ENCODE data around the gene TIAL1. TPM values are rescaled to one million over a fixed set of nuclear protein-coding genes. Genes with fewer than 3 reads are reported as not detected.
"Not testable (repeated sequence)": the region's sequence is repeated elsewhere in the genome, so short reads cannot be mapped to it uniquely, and the experiment has no call there.

The TIAL1 gene
- total RNA-seq, 2 donors from 2014 or later = 68.7 to 74.3 TPM

- no peak overlapping the region for H3K4me3 ChIP-seq
- no peak for TF ChIP-seq POLR2A (IDR thresholded peaks at IDR 0.05)
- TF ChIP-seq POLR2AphosphoS5 (IDR thresholded peaks at IDR 0.05) = no peak
- no peak for TF ChIP-seq CTCF (IDR thresholded peaks at IDR 0.05)
- intact Hi-C loops (cut with DNase I) = no loop called here
- H3K9me3 ChIP-seq = no peaks in the 10 kb centered on the region
- H3K27me3 ChIP-seq (replicated peaks; ENCODE audit: insufficient read depth) = no peaks in the 10 kb centered on the region
- 83% methylated on average over 8 of the region's 8 CpGs for WGBS
- H3K36me3 ChIP-seq = no peaks in the 10 kb centered on the region
- DNase-seq (ENCODE audit: low spot score) = no peak
- no peaks in the 10 kb centered on the region for H3K4me1 ChIP-seq (replicated peaks)
- no peak overlapping the region for H3K27ac ChIP-seq
These were observed 28.8 kb downstream of the TIAL1 start for GRCh38 chr10:119567978-119568377.

- 84% methylated on average over 4 of the region's 4 CpGs for WGBS
- no peaks in the 10 kb centered on the region for H3K27me3 ChIP-seq (replicated peaks; ENCODE audit: insufficient read depth)
- no peaks in the 10 kb centered on the region for H3K9me3 ChIP-seq
- intact Hi-C loops (cut with DNase I) = no loop called here
- no peak overlapping the region for H3K4me3 ChIP-seq
- DNase-seq (ENCODE audit: low spot score) = no peak
- TF ChIP-seq POLR2AphosphoS5 (IDR thresholded peaks at IDR 0.05) (no peak), CTCF (IDR thresholded peaks at IDR 0.05) (no peak), POLR2A (IDR thresholded peaks at IDR 0.05) (no peak)
- no peaks in the 10 kb centered on the region for H3K4me1 ChIP-seq (replicated peaks)
- H3K27ac ChIP-seq = no peak overlapping the region
- no peaks in the 10 kb centered on the region for H3K36me3 ChIP-seq
These were observed 34.7 kb downstream of the TIAL1 start for GRCh38 chr10:119562097-119562496.

GRCh38 chr10:119559511-119559910 is 37.3 kb downstream of the TIAL1 start:
- H3K27ac ChIP-seq; intact Hi-C loops (cut with DNase I); H3K4me3 ChIP-seq; H3K4me1 ChIP-seq (replicated peaks); H3K9me3 ChIP-seq; H3K36me3 ChIP-seq; DNase-seq (ENCODE audit: low spot score); H3K27me3 ChIP-seq (replicated peaks; ENCODE audit: insufficient read depth): not testable (repeated sequence)
- WGBS = 98% methylated on average over 32 of the region's 33 CpGs

- H3K4me3 ChIP-seq; H3K4me1 ChIP-seq (replicated peaks); H3K27ac ChIP-seq; H3K36me3 ChIP-seq; DNase-seq (ENCODE audit: low spot score); intact Hi-C loops (cut with DNase I); H3K27me3 ChIP-seq (replicated peaks; ENCODE audit: insufficient read depth); H3K9me3 ChIP-seq: not testable (repeated sequence)
- 92% methylated on average over 2 of the region's 2 CpGs for whole genome bisulfite sequencing
These were observed 40.7 kb downstream of the TIAL1 start for GRCh38 chr10:119556081-119556480.

- no peak overlapping the region for H3K4me3 ChIP-seq
- no peak overlapping the region for H3K27ac ChIP-seq
- DNase-seq (ENCODE audit: low spot score) = no peak
- no peaks in the 10 kb centered on the region for H3K9me3 ChIP-seq
- no peaks in the 10 kb centered on the region for H3K36me3 ChIP-seq
- TF ChIP-seq CTCF (IDR thresholded peaks at IDR 0.05) (no peak), POLR2AphosphoS5 (IDR thresholded peaks at IDR 0.05) (no peak), POLR2A (IDR thresholded peaks at IDR 0.05) (no peak)
- WGBS = 96% methylated on average over 6 of the region's 6 CpGs
- intact Hi-C loops (cut with DNase I) = no loop called here
- H3K4me1 ChIP-seq (replicated peaks) = no peaks in the 10 kb centered on the region
- no peaks in the 10 kb centered on the region for H3K27me3 ChIP-seq (replicated peaks; ENCODE audit: insufficient read depth)
These were observed 41.5 kb downstream of the TIAL1 start for GRCh38 chr10:119555178-119555784.

GRCh38 chr10:119550827-119551226 is 45.9 kb downstream of the TIAL1 start:
- Histone ChIP-seq H3K27me3 (replicated peaks; ENCODE audit: insufficient read depth) (no peaks in the 10 kb centered on the region), H3K4me3 (no peak overlapping the region), H3K36me3 (no peaks in the 10 kb centered on the region), H3K27ac (no peak overlapping the region), H3K4me1 (replicated peaks) (no peaks in the 10 kb centered on the region), H3K9me3 (no peaks in the 10 kb centered on the region)
- 88% methylated on average over 4 of the region's 4 CpGs for WGBS
- no peak for DNase-seq (ENCODE audit: low spot score)
- intact Hi-C loops (cut with DNase I) = no loop called here
- TF ChIP-seq CTCF (IDR thresholded peaks at IDR 0.05) = no peak
- TF ChIP-seq POLR2AphosphoS5 (IDR thresholded peaks at IDR 0.05) = no peak
- TF ChIP-seq POLR2A (IDR thresholded peaks at IDR 0.05) = no peak
